Measurements from ENCODE around the gene INPP5A. TPM values are rescaled to one million over a fixed set of nuclear protein-coding genes. Genes with fewer than 3 reads are reported as not detected.

The INPP5A gene
- total RNA-seq, 2 donors from 2014 or later, result 20.7 to 26.7 TPM

GRCh38 chr10:132828681-132829080 lies 291.1 kb downstream of the INPP5A start:
- Histone ChIP-seq H3K9me3 (ENCODE audit: control insufficient read depth, low read length) (peaks cover 17% of the 10 kb centered on the region), H3K4me1 (ENCODE audit: control insufficient read depth, insufficient read depth, low read length) (no peaks in the 10 kb centered on the region), H3K27me3 (ENCODE audit: control insufficient read depth, insufficient read depth, low read length, poor library complexity, severe bottlenecking) (peaks cover 5% of the 10 kb centered on the region), H3K4me3 (ENCODE audit: low read length) (no peak overlapping the region), H3K9ac (ENCODE audit: extremely low read depth, low read length, poor library complexity, severe bottlenecking) (no peak overlapping the region), H3K27ac (ENCODE audit: low read depth, low read length) (no peak overlapping the region), H3K36me3 (ENCODE audit: control insufficient read depth, insufficient read depth, low read length) (no peaks in the 10 kb centered on the region)
- TF ChIP-seq CTCF (conservative IDR thresholded peaks at IDR 0.05), result no peak
- peaks cover 3% of the 10 kb centered on the region for H3K36me3 Mint-ChIP-seq (ENCODE audit: low read depth)
- 92 to 94% methylated on average over 13 to 20 of the region's 20 CpGs for WGBS, 2 experiments (ENCODE audit: insufficient coverage in 1 of 2, insufficient read length in 1 of 2)
- no peak for DNase-seq
- H3K9me3 Mint-ChIP-seq, result peaks cover 19% of the 10 kb centered on the region
- H3K4me3 Mint-ChIP-seq, result no peak overlapping the region
- no peak overlapping the region for H3K27ac Mint-ChIP-seq
- H3K27me3 Mint-ChIP-seq (ENCODE audit: insufficient read depth), result no peaks in the 10 kb centered on the region
- H3K4me1 Mint-ChIP-seq, result no peaks in the 10 kb centered on the region

GRCh38 chr10:132829403-132829802 lies 291.8 kb downstream of the INPP5A start:
- H3K4me1 Mint-ChIP-seq, result no peaks in the 10 kb centered on the region
- H3K4me3 ChIP-seq (ENCODE audit: low read length), result no peak overlapping the region
- peaks cover 17% of the 10 kb centered on the region for H3K9me3 ChIP-seq (ENCODE audit: control insufficient read depth, low read length)
- H3K9me3 Mint-ChIP-seq, result peaks cover 19% of the 10 kb centered on the region
- 87 to 91% methylated on average over 7 to 8 of the region's 8 CpGs for whole genome bisulfite sequencing, 2 experiments (ENCODE audit: insufficient coverage in 1 of 2, insufficient read length in 1 of 2)
- H3K4me1 ChIP-seq (ENCODE audit: control insufficient read depth, insufficient read depth, low read length), result no peaks in the 10 kb centered on the region
- no peaks in the 10 kb centered on the region for H3K27me3 Mint-ChIP-seq (ENCODE audit: insufficient read depth)
- peaks cover 5% of the 10 kb centered on the region for H3K27me3 ChIP-seq (ENCODE audit: control insufficient read depth, insufficient read depth, low read length, poor library complexity, severe bottlenecking)
- no peak overlapping the region for H3K9ac ChIP-seq (ENCODE audit: extremely low read depth, low read length, poor library complexity, severe bottlenecking)
- no peak overlapping the region for H3K27ac Mint-ChIP-seq
- no peak overlapping the region for H3K27ac ChIP-seq (ENCODE audit: low read depth, low read length)
- DNase-seq, result no peak
- TF ChIP-seq CTCF (conservative IDR thresholded peaks at IDR 0.05), result no peak
- peaks cover 3% of the 10 kb centered on the region for H3K36me3 Mint-ChIP-seq (ENCODE audit: low read depth)
- H3K4me3 Mint-ChIP-seq, result no peak overlapping the region
- H3K36me3 ChIP-seq (ENCODE audit: control insufficient read depth, insufficient read depth, low read length), result no peaks in the 10 kb centered on the region

DNA sequence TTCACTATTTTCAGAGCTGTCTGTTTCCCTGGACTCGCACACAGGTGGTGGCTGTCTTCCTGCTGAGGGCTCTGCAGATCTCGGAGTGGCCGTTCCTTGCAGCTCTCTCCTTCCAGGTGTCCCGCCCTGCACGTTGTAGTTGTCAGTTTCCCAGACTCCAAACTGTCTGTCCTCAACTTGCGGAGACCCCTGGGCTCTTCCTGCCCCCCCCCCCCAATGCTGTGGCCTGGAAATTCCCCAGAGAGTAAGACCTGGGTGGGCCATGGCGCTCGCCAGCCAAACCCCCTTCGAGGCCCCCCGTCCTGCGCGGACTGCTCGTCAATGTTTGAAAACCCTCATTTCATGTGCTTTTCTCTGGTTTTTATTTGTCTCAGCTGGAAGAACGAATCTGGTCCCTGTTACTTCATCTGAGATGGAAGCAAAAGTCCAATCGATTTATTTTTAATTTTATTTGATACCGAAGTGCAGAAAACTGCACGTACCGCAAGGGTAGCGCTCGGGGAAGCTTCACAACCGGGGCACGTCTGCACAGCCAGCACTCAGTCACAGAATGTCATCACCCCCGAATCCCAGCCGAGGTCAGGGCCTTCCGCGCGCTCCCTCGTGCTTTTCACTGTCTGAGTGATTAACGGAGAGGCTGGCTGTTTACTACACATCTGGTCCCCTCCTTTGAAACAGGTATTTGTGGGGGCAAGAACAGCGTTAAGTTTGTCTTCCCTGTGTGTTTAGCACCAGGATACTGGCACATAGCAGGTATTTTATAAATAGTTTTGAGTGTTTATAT lies 294.8 kb downstream of the INPP5A start:
- Histone ChIP-seq H3K9ac (ENCODE audit: extremely low read depth, low read length, poor library complexity, severe bottlenecking) (no peak overlapping the region), H3K27me3 (ENCODE audit: control insufficient read depth, insufficient read depth, low read length, poor library complexity, severe bottlenecking) (peaks cover 5% of the 10 kb centered on the region), H3K27ac (ENCODE audit: low read depth, low read length) (no peak overlapping the region), H3K4me1 (ENCODE audit: control insufficient read depth, insufficient read depth, low read length) (no peaks in the 10 kb centered on the region), H3K36me3 (ENCODE audit: control insufficient read depth, insufficient read depth, low read length) (no peaks in the 10 kb centered on the region), H3K9me3 (ENCODE audit: control insufficient read depth, low read length) (no peaks in the 10 kb centered on the region), H3K4me3 (ENCODE audit: low read length) (no peak overlapping the region)
- Mint-ChIP-seq H3K4me3 (no peak overlapping the region), H3K9me3 (peaks cover 11% of the 10 kb centered on the region), H3K27me3 (ENCODE audit: insufficient read depth) (no peaks in the 10 kb centered on the region), H3K27ac (no peak overlapping the region), H3K4me1 (no peaks in the 10 kb centered on the region), H3K36me3 (ENCODE audit: low read depth) (no peaks in the 10 kb centered on the region)
- TF ChIP-seq CTCF (conservative IDR thresholded peaks at IDR 0.05), result no peak
- WGBS, 2 experiments (ENCODE audit: insufficient coverage in 1 of 2, insufficient read length in 1 of 2), result 88 to 89% methylated on average over 20 to 30 of the region's 30 CpGs
- no peak for DNase-seq

Other genes starting within 250 kb of the INPP5A start
- gene STK32C, start 229.8 kb upstream of the INPP5A start, total RNA-seq, result 1 to 10 TPM; 8.4 to 9.9 TPM
- gene LRRC27, start 205.6 kb upstream of the INPP5A start, total RNA-seq, result 10 to 100 TPM; 10.3 to 14.6 TPM
- gene PWWP2B, start 140.6 kb upstream of the INPP5A start, total RNA-seq, result 10 to 100 TPM; 11.4 to 13.9 TPM
- under 1 TPM in 1 of 2 donors, not detected in 1; 0.31 TPM for gene NKX6-2, start 248.4 kb downstream of the INPP5A start, total RNA-seq